HG02798 (cell line): Measurements from ENCODE around the gene VAPA.
"Not testable (repeated sequence)": the region's sequence is repeated elsewhere in the genome, so short reads cannot be mapped to it uniquely, and the experiment has no call there.

Experiments
- ATAC-seq: cut with Tn5 transposase; IDR thresholded peaks from one replicate; pipeline ENCODE4 v1.9.1; 2021; ENCODE audit warnings: mild to moderate bottlenecking; ENCODE audit not compliant: unreplicated experiment, poor library complexity

Gene VAPA

DNA sequence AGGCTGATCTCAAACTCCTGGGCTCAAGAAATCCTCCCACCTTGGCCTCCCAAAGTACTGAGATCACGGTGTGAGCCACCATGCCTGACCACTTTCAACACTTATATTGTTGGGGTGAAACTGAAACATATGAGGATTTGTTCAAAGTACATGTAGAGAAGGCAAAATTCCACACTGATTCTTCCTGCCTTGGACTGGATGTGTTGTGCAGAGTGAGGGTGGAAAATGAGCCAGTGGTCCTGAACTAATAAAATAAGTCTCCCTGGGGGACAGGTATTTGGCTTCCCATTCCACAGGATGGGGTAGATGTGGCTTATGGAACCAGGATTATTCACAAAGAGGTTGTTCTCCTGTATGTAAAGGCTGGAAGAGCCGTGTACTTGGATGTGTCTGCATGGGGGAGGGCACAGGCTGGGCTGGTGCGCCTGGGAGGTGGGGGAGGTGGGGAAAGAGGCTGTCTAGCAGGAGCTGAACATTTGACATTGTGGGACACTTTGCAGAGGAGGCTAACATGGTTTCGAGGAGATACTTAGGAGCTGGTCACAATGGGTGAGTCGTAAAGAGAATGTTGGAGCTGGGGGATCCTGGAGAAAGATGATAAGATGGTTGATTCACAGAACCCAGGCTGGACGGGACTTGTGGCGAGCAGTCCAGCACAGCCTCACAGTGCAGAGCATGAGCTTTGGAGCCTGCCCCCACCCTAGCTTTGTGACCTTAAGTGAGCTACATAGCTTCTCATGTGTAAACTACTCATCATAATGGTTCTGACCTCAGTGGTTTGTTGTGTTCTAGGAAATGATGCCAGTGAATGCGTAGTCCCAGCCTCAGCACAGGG is 28.4 kb upstream of the VAPA start, which contains the start of gene TXNDC2:
TSS of gene TXNDC2 (plus strand) at position 804 of the 835 bp plus-strand sequence. CDS start 708 bp downstream, outside the sequence.
- no peak for ATAC-seq

DNA sequence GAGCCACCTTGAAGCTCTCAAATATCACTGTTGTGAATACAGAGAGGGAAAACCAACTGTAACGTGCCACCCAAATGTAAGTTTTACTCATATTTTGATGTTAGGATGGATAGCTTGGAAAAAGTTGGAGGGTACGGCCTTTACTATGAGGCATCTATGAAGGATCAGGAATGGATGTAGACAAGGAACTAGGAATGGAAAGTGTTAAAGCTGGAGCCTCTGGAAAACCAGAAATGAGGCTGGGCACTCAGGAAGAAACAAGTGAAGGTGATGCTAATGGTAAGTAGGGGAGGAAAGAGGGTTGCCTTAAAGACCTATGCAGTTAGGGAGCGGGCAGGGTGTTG is 27.8 kb upstream of the VAPA start:
- no peak for ATAC-seq

DNA sequence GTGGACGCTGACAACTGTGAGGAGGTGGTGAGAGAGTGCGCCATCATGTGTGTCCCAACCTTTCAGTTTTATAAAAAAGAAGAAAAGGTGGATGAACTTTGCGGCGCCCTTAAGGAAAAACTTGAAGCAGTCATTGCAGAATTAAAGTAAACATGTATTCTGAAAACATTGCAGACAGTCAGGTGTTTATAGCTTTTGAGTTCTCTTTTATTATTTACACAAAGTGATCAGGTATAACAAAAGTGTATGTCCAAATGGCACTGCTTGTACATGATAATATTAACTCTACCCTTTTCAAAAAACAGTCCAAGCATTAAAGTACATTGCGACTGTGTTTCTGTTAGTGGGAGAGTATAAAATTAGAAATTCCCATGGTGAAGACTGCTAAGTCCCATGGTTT is 25.8 kb upstream of the VAPA start:
- ATAC-seq = no peak

DNA sequence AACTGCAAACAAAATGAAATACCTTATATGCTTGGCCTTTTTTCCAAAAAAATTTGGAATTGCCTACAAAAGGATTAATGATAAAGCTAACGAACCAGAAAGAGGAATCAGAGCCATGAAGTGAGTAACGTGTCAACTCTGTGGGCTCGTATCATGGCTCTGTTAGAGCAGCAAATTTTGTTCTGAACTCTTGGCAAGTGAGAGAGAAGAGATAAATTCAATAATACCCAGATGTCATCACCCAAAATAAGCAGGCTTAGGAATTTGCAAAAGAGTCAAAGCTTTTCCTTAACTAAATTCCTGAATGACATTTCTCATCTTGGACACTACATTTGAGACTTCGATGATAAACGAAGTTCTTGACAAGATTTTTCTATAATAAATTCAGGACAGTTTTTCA is 23.6 kb upstream of the VAPA start:
- no peak for ATAC-seq

DNA sequence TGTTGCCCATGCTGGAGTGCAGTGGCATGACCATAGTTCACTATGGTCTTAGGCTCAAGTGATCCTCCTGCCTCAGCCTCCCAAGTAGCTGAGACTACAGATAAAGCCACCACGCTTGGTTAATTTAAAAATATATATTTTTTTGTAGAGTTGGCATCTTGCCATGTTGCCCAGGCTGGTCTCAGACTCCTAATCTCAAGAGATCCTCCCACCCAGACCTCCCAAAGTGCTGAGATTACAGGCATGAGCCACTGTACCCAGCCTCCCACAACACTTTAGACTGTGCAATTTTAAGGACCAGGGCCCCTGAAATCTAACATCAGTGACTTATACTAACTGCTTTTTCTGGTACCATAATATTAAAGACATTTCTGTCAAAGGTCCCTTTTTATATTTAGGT is 22.9 kb upstream of the VAPA start:
- ATAC-seq = no peak

DNA sequence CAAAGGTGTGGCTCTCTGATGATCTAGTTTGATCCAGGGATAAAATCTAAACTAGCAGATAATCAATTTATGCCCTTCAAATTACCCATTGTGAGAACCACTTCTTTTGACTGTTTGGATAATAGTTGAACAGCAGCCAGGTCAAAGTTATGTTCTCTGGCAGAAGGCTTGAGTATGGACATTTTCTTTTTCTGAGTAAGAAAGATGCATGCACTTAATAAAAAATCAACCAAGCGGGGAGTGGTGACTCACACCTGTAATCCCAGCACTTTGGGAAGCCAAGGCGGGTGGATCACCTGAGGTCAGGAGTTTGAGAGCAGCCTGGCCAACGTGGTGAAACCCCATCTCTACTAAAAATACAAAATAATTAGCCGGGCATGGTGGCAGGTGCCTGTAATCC is 22.3 kb upstream of the VAPA start:
- not testable (repeated sequence) for ATAC-seq

DNA sequence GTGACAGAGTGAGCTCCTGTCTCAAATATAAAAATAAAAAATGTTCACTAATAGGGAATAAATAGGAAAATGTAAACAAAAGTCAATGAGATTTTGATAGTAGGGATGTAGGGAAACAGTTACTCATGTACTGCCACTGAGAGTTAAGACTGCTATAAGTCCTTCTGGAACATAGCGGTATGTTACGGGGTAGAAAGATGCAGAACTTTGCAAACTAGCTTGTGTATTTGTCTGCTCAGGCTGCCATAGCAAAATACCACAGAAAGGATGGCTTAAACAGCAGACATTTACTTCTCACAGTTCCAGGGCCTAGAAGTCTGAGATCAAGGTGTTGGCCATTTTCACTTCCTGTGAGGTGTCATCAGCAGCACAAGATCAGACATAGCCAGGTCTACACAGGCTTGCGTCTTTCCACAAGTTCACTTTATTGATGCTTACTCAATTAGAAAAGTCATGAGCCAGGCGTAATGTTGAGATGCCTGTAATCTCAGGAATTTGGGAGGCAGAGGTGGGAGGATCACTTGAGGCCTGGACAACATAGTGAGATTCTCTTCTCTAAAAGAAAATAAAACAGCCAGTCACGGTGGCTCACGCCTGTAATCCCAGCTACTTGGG is 19.3 kb upstream of the VAPA start:
- ATAC-seq = no peak

DNA sequence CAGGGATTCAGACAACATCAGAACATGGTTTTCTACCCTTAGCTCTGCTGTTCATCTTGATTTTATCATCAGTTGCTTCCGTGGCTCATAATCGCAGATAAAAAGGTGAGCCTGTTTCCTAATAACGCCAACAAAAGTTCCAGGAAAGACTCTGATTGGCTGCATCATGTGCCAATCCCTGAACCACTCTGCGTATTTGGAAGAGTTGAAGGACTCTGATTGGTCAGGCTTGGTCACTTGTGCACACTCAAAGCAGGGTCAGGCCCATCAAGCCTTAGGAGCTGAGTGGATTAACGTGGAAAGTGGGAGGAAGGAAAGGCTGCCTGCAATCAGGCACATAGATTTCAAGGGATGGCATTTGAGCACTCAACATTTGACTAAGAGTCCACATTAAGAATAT is 16.7 kb upstream of the VAPA start:
- no peak for ATAC-seq

DNA sequence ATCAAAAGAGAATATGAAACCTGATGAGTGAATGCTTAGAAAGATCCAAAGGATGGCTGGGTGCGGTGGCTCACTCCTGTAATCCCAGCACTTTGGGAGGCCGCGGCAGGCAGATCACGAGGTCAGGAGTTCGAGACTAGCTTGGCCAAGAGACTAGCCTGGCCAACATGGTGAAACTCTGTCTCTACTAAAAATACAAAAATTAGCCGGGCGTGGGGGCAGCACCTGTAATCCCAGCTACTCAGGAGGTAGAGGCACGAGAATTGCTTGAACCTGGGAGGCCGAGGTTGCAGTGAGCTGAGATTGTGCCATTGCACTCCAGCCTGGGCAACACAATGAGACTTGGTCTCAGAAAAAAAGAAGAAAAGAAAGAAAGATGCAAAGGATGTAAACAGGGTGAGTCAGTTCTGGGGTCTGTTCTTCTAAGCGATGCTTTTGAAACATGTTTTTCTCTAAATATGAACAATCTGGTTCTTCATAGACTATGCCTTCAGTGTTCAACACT is 16.0 kb upstream of the VAPA start:
- not testable (repeated sequence) for ATAC-seq

DNA sequence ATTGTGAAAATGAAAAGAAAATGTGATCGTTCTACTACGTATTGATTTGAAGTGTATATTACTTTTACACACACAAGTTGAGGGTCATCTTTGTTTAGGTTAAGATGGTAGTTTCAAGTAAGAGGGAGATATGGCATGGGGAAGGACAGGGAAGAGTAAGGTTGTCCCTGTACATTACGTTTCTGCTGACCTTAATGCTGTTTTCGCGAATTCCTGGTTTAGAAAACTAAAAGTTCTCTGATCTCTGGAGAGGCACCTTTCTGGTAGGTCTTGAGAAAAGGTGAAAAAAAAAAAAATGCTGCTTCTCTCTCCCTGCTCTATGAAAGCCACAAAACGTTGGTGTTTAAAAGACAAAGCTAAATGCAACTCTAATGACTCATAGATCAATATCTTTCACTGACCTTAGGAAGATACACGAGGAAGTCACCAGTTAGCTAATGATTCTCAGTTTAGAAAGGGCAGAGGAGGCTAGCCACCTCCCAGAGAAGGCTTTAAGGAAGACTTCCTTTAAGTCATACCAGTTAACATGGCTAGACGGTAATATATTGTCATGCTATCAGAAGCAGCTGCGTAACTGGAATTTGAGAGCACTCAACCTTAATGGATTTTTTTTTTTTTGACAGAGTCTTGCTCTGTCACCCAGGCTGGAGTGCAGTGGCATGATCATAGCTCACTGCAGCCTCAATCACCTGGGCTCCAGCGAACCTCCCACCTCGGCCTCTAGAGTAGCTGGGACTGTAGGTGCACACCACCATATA is 14.8 kb upstream of the VAPA start:
- ATAC-seq = no peak

DNA sequence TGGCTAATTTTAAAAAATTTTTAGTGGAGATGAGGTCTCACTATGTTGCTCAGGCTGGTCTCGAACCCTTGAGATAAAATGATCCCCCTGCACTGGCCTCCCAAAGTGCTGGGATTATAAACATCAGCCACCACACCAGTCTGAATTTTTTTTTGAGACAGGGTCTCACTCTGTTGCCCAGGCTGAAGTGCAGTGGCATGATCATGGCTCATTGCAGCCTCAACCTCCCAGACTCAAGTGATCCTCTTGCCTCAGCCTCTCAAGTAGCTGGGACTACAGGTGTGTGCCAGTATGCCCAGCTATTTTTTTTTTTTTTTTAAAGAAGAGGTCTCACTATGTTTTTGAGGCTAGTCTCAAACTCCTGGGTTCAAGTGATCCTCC is 14.3 kb upstream of the VAPA start:
- not testable (repeated sequence) for ATAC-seq

DNA sequence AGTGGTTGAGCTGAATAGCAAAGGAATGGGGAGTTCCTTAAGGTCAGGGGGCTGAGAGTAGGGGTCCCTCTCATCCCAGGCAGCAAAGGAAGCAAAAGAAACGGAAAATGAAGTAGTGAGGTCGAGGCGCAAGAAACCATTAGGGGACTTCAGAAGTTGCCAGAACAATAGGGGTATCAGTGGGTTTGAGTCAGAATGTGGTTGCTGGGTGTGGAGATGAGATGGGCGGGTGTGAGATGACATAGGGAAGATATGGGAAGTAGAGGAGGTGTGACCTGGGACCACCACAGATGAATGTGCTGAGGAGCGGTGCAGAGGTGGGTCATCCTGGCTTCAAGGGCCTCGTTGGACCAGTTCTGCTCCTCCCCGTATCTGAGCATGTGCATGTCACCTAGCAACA is 13.1 kb upstream of the VAPA start:
- no peak for ATAC-seq

DNA sequence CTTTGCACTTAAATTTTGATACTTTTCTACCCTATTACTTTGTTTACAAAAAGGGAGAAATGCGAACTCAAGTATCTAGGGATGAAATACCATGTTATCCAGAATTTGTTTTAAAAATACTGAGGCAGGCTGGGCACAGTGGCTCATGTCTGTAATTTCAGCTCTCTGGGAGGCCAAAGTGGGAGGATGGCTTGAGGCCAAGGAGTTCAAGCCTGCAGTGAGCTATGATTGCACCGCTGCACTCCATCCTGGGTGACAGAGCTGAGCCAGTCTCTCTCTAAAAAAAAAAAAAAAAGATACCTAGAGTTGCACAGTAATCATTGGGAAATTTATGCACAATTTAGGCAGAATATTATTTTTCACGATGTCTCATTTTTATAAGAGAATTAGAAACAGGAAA is 12.4 kb upstream of the VAPA start:
- no peak for ATAC-seq

DNA sequence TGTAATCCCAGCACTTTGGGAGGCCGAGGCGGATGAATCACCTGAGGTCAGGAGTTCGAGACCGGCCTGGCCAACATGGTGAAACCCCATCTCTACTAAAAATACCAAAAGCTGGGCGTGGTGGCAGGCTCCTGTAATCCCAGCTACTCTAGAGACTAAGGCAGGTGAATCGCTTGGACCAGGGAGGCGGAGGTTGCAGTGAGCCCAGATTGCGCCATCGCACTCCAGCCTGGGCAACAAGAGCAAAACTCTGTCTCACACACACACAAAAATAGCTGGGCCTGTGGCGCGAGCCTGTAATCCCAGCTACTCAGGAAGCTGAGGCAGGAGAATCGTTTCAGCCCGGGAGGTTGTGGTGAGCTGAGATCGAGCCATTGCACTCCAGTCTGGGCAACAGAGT is 11.6 kb upstream of the VAPA start:
- not testable (repeated sequence) for ATAC-seq

DNA sequence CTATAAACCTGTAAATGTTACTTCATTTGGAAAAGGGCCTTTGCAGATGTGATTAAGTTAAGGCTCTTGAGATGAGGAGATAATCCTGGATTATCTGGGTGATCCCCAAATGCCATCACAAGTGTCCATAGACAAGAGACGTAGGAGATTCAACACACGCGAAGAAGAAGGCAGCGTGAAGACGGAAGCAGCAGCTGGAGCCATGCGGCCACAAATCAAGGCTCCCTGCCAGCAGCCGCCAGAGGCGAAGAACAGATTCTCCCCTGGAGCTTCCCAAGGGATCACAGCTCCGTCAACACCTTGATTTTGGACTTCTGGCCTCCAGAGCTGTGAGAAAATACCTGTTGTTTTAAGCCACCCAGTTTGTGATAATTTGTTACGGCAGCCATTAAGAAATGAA is 11.0 kb upstream of the VAPA start:
- ATAC-seq = no peak

DNA sequence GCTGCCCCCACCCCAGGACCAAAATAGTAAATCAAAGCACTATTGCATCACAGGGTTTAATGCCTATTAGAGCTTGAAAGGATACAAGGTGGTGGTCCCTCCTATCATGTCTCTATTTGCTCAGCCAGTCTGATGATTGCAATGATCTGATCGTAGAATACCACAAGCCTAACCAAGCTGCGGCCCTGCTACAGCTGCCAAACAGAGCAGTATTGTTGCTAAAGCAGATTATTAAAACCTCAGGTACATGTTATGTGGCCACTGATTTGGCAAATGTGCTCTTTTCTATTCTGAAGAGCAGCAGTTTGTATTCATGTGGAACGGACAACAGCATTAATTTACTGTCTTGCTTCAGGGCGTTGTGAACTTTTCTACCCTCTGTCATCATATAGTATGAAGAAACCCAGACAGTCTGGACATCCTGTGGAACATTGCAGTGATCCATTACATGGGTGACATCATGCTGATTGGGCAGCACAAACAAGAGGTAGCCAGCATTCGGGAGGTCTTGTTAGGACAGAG is 8.4 kb upstream of the VAPA start:
- no peak for ATAC-seq

DNA sequence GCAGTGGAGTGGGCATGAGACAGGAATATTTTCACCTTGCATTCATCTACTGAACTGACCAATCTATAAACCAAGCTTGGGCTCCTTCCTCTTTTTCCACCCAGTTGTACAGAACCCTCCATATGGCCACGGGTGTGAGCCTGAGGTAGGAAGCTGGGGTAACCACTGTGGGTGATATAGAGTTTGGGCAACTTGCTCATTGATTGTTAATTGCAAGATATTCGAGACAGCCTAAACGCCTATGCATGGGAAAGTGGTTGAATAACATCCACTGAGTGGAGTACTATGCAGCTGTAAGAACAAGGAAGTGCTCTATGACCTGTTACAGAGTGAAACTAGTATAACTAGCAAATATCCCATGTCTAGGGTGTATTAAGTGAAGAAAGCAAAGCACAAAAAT is 7.3 kb upstream of the VAPA start:
- no peak for ATAC-seq

DNA sequence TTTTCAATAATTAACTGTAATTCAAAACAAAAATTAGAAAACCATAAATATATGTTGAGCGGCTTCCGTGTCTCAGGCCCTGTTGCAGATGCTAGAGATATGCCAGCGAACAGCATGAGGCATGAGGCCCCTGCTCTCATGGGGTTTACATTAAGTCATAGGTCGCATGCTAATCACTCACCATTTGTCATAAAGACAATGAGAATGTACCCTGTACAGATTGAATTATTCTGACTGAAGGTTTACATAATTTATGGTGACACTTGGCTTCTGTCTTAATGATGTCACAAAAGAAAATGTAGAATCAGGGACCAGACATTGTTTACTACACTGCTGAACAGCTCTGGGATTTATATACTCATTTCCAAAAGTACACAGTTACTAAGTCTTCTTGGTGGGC is 5.9 kb upstream of the VAPA start:
- ATAC-seq = no peak

DNA sequence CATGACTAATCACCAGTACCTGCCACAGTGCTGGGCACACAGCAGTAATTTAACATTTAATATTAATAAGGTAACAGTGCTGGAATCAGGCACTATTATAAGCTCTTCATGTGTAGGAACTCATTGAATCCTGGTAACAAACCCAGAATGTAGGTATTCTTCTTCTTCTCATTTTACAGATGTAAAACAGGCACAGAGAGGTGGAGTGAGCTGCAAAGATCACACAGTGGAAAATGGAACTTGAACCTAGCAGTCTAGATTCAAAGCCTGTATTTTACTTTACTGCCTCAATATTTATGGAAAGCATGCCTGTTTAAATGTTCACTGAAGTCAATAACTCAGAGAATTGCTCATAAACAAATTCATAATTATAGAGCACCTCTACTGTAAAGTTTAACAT is 3.7 kb upstream of the VAPA start:
- ATAC-seq = no peak

DNA sequence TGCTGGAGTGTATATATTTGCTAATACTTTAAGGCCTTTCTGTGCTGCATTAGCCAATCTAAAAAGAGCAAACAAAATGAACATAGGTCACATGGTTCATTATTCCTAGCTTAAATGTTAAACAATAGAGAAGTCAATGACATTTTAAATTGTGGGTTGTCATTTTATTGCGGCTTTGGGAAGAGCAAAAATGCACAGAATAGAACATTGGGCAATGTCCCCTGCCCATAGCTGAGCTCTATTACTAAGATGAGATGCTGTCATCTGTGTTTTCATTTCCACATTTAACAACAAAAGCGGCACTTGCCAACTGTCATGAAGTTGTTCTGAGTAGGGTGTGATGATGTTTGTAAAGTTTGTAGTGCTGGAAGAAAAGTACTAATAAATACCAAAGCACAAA is 3.2 kb upstream of the VAPA start:
- ATAC-seq = no peak

DNA sequence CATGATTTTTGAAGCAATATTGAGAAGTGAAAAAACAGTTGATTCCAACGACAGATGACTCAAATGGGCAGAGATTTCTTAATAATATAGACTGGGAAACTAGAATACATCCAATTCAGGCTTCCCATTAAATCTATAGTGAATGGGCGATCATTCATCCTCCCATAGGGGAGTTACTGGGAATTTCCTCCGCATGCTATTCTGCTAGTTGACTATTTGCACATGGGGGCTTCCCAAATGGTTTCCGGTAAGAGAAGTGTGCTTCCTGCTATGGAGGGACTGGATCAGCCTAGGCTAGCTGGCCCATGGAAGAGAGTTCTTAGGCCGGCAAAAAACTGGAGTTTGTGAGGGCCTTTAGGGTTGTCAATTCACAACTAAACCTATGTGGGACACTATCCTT is 2.6 kb upstream of the VAPA start:
- no peak for ATAC-seq
